ENCODE measurements around the gene INHBE. TPM values are rescaled to one million over a fixed set of nuclear protein-coding genes. Genes with fewer than 3 reads are reported as not detected.

Gene INHBE
- total RNA-seq, 1 donor from 2014 or later: 0.29 TPM

- peak overlapping the region; percentile 34 for H3K4me3 ChIP-seq (ENCODE audit: low read depth, low read length)
- TF ChIP-seq CTCF (conservative IDR thresholded peaks at IDR 0.05; ENCODE audit: low read depth, low read length): no peak
- DNase-seq (ENCODE audit: low read depth): no peak
These were observed 20.4 kb downstream of the INHBE start for GRCh38 chr12:57475271-57476161.

- peak; percentile 36 for TF ChIP-seq CTCF (conservative IDR thresholded peaks at IDR 0.05; ENCODE audit: low read depth, low read length)
- DNase-seq (ENCODE audit: low read depth): no peak
- peak overlapping the region; percentile 34 for H3K4me3 ChIP-seq (ENCODE audit: low read depth, low read length)
These were observed 21.3 kb downstream of the INHBE start for GRCh38 chr12:57476162-57476992.

GRCh38 chr12:57476993-57477709, 22.0 kb downstream of the INHBE start:
- DNase-seq (ENCODE audit: low read depth): no peak
- TF ChIP-seq CTCF (conservative IDR thresholded peaks at IDR 0.05; ENCODE audit: low read depth, low read length): no peak
- H3K4me3 ChIP-seq (ENCODE audit: low read depth, low read length): no peak overlapping the region

GRCh38 chr12:57477710-57478681, 22.9 kb downstream of the INHBE start:
- no peak overlapping the region for H3K4me3 ChIP-seq (ENCODE audit: low read depth, low read length)
- TF ChIP-seq CTCF (conservative IDR thresholded peaks at IDR 0.05; ENCODE audit: low read depth, low read length): no peak
- no peak for DNase-seq (ENCODE audit: low read depth)

GRCh38 chr12:57479043-57479375, 23.9 kb downstream of the INHBE start:
- no peak for TF ChIP-seq CTCF (conservative IDR thresholded peaks at IDR 0.05; ENCODE audit: low read depth, low read length)
- no peak for DNase-seq (ENCODE audit: low read depth)
- H3K4me3 ChIP-seq (ENCODE audit: low read depth, low read length): no peak overlapping the region
